Activated CD4-positive, alpha-beta T cell treated with anti-CD3 and anti-CD28 coated beads, Interleukin-2, amount 50 U/mL, for 48 hours (primary cell): ENCODE results near the gene CLEC4G.

Experiments used
- DNase-seq, 2 experiments: peaks; one replicate each; pipeline ENCODE4 v3.0.0-alpha.2; 2020

Gene CLEC4G

GRCh38 chr19:7720351-7720750 lies 11.6 kb downstream of the CLEC4G start:
- DNase-seq, result no peak

GRCh38 chr19:7718668-7719067 lies 13.2 kb downstream of the CLEC4G start:
- DNase-seq, result no peak

DNA sequence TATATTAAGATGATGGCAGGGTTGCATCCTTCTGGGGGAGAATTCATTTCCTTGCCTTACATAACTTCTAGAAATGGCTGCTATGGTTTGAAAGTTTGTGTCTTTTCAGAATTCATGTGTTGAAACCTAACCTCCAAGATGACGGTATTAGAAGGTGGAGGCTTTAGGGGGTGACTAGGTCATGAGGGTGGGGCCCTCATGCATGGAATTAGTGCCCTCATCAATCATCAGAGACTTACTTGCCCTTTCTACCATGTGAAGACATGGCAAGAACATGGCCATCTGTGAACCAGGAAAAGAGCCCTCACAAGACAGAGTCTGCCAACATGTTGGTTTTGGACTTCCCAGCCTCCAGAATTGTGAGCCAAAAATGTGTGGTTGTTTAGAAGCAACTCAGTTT lies 15.1 kb downstream of the CLEC4G start:
- no peak for DNase-seq

DNA sequence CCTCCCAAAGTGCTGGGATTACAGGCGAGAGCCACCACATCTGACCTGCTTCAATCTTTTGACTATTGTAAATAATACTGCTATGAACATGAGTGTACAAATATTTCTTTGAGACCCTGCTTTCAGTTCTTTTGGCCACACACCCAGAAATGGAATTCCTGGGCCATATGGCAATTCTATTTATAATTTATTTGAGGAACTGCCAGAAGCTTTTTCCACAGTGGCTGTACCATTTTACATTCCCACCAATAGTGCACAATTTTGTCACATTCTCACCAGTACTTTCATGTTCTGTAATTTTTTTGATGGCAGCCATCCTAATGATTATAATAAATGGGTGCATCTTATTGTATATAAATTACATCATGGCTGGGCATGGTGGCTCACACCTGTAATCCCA lies 16.2 kb downstream of the CLEC4G start:
- DNase-seq, result no peak

DNA sequence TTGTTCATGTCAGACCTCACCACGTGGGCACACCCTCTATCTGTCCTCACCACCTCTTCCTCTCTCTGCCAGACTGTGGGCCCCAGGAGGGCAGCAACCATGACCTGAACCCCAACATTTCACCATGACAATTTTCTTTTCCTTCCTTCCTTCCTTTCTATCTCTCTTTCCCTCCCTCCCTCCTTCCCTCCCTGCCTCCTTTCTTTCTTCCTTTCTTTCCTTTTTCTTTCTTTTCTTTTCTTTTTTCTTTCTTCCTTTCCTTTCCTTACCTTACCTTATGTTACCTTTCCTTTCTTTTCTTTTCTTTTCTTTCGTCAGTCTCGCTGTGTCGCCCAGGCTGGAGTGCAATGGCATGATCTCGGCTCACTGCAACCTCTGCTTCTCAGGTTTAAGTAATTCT lies 21.3 kb downstream of the CLEC4G start:
- no peak for DNase-seq

GRCh38 chr19:7709932-7710460 lies 21.9 kb downstream of the CLEC4G start:
- DNase-seq, result no peak

GRCh38 chr19:7706955-7707456 lies 24.9 kb downstream of the CLEC4G start:
- DNase-seq, result no peak

- no peak for DNase-seq
These were observed 25.5 kb downstream of the CLEC4G start for GRCh38 chr19:7706188-7706954.

GRCh38 chr19:7705387-7706187 lies 26.3 kb downstream of the CLEC4G start:
- DNase-seq, result peak; percentile 75 to 82

DNA sequence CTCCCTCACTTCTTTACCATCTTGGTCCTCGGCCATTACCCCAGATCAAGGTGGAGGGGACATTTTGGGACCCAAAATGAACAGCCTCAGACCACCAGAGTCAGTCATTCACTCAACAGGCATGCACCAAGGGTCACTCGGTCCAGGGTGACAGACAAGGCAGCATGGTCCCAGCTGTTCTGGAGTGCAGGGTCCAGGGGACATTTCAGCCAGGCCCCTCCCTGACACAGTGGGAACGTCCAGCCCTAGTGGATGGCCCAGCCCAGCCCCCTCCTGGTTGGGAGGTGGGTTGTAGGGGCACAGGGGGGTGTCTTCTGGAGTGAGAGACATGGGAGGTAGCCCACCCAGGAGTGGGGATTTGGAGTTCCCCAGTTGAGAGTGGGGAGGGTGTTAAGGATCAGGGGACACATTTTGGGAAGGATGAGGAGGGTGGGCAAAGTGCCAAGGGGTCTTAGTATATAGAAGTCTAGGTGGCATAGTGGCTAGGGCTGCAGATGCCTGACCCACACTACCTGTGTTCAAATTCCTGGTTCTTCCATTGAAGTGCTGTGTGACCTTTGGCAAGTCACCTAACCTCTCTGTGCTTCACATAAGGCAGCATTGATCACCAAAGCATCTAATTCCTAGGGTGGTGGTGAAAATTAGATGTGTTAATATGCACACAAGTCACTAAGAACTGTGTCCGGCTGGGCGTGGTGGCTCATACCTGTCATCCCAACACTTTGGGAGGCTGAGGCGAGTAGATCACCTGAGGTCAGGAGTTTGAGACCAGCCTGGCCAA lies 27.4 kb downstream of the CLEC4G start:
- DNase-seq, result no peak

- DNase-seq, result no peak
These were observed 28.6 kb downstream of the CLEC4G start for GRCh38 chr19:7703332-7703731.

DNA sequence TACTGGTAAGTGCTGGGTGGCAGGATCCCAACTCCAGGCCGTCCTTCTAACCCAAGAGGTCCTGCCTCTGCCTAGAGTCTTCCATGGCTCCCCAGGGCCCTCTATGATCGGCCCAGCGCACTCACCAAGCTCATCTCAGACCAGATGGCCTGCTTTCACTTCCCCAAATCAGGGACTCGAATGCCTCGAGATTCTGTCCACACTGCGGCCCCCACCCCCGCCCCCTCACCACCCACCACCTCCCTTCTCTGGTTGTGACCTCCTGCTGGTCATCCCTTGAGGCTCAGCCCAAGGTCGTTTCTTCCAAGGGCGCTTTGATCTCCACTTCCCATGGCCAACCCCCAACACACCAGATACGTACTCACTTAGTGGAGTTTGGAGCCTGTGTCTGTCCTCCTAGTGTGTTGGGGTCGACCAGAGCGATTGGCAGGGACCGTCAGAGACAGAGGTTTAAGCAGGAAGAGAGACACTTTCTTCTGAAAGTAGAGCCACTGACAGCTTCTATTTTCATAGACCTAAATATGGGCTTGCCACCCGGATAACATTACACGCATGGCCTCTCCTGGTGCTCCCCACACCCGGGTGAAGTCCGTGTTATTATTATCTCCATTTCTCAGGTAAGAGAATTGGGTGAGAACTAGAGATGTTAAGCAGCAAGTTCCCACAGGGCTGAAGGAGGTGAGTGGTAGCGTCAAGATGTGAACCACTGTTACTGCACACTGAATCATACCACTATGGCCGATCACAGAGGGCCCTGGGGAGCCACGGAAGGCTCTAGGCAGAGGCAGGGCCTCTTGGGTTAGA lies 30.1 kb downstream of the CLEC4G start, which contains the start of gene FCER2:
Gene FCER2, minus strand, starts transcription at position 478 of the 804 bp plus-strand sequence. CDS start 2,371 bp downstream, outside the sequence.
- DNase-seq, result no peak

GRCh38 chr19:7701049-7701653 lies 30.8 kb downstream of the CLEC4G start:
- no peak for DNase-seq

DNA sequence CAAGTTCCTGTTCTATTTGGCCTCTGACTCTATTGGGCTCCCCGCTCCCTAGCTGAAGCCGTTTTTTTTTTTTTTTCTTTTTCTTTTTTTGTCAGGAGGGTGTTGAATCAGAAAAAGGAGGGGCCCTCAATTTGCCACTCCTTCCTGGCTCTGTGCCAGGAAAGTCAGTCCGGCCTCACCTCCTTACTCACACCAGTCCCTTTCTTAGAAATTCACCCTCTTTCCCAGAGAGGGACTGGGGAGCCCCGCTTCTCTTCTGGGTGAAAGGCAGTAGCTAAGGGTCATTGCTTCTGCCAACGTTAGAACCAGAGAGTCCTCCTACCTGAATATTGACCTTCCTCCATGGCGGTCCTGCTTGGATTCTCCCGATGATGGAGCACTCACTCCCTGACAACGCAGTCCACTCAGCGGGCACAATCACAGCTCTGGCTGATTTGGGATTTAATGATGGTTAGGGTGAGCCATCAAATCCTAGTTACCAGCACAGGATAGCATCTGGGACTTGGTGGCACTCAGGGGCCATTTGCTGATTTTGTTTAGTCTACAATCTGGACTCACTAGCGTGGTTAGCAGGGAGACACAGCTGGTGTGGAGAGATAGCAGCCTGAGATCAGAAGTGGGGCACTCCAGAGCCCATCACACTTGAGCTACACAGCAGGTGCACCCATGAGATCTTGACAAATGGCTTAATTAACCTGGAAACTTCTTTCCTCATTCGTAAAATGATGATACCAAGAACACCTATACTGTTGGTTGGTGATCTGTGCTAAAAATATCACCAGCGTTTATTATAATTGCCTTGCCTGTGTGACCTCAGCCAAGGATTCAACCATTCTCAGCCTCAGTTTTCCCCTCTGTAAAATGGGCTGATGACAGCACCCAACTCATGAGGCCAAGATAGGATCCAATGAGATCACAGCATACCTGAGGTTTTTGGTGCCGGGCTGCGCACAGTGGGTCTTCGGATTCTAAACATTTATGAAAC lies 32.2 kb downstream of the CLEC4G start:
- peak; percentile 64 to 77 for DNase-seq

- DNase-seq, result no peak
These were observed 32.9 kb downstream of the CLEC4G start for GRCh38 chr19:7699003-7699402.

DNA sequence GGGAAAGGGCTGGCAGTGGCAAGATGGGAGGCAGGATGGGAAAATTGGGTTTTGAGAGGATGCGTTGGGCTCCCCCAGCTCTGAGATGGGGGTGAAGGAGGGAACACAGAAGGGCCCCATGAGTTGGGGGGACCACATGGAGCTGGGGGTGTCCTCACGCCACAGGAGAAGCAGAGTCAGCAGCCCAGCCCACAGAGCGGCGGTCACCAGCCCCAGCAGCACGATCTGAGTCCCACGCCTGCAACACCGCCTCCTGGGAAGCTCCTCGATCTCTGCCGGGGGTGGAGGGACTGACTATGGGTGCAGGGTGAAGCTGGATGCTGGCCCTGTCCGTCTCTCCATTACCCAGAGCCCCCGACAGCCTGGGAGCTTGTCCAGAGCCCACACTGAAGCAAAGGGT lies 33.3 kb downstream of the CLEC4G start:
- DNase-seq, result no peak

DNA sequence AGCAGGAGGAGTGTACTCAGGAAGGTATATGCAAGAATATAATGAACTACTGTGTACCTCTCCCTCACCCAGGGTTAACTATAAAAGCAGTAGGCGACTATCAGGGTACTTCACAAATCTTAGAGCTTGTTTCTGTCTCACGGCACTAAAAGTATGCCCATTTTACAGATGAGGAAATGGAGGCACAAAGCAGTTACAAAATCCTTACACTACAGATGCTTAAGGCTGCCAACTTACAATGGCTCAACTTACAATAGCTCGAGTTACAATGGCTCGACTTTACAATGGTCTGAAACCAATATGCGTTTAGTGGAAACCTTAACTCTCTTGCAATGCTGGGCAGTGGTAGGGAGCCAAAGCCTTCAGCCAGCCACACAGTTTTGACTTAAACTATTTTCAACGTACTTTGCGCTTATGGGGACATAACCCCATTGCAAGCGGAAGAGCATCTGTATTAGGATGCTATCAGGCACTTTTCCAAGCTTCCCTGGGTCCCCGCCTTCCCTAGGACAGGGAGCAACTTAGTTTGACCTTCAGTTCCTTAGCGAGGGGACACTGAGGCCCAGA lies 34.1 kb downstream of the CLEC4G start:
- DNase-seq, result no peak

DNA sequence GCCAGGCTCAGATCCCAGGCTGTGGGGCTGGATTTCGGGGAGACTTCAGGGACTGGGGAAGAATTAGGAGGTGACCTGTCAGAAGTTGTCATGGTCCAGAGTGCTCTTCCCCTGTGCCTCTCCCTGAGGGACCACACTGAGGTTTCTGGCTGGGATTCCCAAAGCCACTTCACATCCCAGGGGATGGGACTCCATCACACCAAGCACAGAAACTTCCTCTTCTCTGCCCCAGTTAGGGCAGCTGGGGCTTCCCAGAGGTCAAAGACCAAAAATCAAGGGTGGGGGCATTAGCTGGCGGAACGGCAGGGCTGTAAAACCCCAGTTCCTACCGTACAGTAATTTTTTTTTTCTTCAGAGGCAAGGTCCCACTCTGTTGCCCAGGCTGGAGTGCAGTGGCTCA lies 37.4 kb downstream of the CLEC4G start:
- no peak for DNase-seq

DNA sequence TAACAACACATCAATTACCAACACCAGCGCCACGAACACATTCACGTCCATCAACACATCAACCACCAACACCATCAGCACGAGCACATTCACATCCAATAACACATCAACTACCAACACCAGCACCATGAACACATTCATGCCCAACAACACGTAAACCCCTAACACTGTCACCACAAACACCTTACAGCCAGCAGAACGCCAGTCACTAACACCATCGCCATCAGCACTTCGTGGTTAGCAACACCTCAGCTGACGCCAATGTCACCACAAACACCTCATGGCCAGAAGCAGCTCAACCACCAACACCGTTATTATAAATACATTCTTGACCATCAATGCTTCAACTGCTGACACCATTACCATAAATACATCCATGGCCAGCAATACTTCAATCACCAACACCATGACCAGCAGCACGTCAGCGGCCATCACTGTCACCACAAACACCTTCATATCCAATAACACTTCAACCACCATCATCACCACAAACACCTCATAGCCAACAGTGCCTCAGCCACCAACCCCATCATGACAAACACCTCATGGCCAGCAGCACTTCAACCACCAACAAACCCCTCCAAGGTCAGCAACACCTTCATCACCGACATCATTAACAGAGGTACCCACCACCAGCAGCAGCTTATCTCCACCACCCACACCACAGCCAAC lies 39.4 kb downstream of the CLEC4G start:
- DNase-seq, result no peak
